Vagina (tissue), 2 donors: ENCODE measurements around the gene IREB2. TPM values are rescaled to one million over a fixed set of nuclear protein-coding genes. Genes with fewer than 3 reads are reported as not detected.

Experiments used
- DNase-seq, 2 donors: peaks; one replicate each; pipeline ENCODE4 v3.0.0-alpha.2; 2017; ENCODE audit errors: extremely low spot score in 2 of 2
- H3K27ac ChIP-seq: fragments of 200-600 bp; sonication (generic); one replicate; pipeline ENCODE4 v1.5.1; 2019
- H3K27me3 ChIP-seq: fragments of 200-600 bp; sonication (generic); one replicate; pipeline ENCODE4 v1.5.1; 2019
- H3K36me3 ChIP-seq, 2 donors: fragments of 200-600 bp; sonication (generic); one replicate each; pipeline ENCODE4 v1.5.1; 2017 to 2019
- H3K4me1 ChIP-seq: fragments of 200-600 bp; sonication (generic); one replicate; pipeline ENCODE4 v1.5.1; 2019
- H3K4me3 ChIP-seq, 2 donors: fragments of 200-600 bp; sonication (generic); 1 replicate in 1 of 2; 2 replicates in 1 of 2; pipeline ENCODE4 v1.5.1; 2016 to 2019
- H3K9me3 ChIP-seq: fragments of 200-600 bp; sonication (generic); one replicate; pipeline ENCODE4 v1.5.1; 2019
- CTCF ChIP-seq, 3 experiments: fragments of 450-650 bp in 2 of 3; fragments of 200-600 bp in 1 of 3; sonication (generic) in 1 of 3; IDR thresholded peaks; one replicate each; pipeline ENCODE4 v1.5.1; 2017 to 2019; ENCODE audit warnings: antibody characterized with exemption in 3 of 3, mild to moderate bottlenecking in 2 of 3, moderate library complexity in 2 of 3
- POLR2A ChIP-seq, 2 donors: fragments of 450-650 bp; IDR thresholded peaks; one replicate each; pipeline ENCODE4 v1.6.1; 2017; ENCODE audit warnings: antibody characterized with exemption in 2 of 2, mild to moderate bottlenecking in 2 of 2, moderate library complexity in 2 of 2
- POLR2AphosphoS5 ChIP-seq, 2 donors: sonication (generic); formaldehyde crosslinking; IDR thresholded peaks; one replicate each; pipeline ENCODE4 v1.9.0; 2017; ENCODE audit warnings: antibody characterized with exemption in 2 of 2, mild to moderate bottlenecking in 2 of 2, low read depth in 1 of 2; ENCODE audit not compliant: insufficient read depth in 1 of 2
- intact Hi-C: fragments of 100-400 bp; cut with DNase I; formaldehyde crosslinking; loops from one replicate; pipeline ENCODE4 v1.15.1; 2023
- total RNA-seq: library from RNA; depleted of rRNA; stranded (reverse); fragments of >200 nt; gene quantifications from one replicate; pipeline ENCODE4 v1.2.3, GENCODE V29; 2016

Gene IREB2
- total RNA-seq, 1 donor from 2014 or later, result 40.8 TPM

GRCh38 chr15:78452485-78452884 lies 14.5 kb downstream of the IREB2 start:
- Histone ChIP-seq H3K27ac (no peak overlapping the region), H3K27me3 (no peaks in the 10 kb centered on the region), H3K9me3 (no peaks in the 10 kb centered on the region), H3K36me3 (no peaks in the 10 kb centered on the region), H3K4me3 (no peak overlapping the region), H3K4me1 (peaks cover 96% of the 10 kb centered on the region)
- no peak for DNase-seq
- intact Hi-C loops, result no loop called here
- no peak for TF ChIP-seq CTCF (IDR thresholded peaks at IDR 0.05)
- TF ChIP-seq POLR2AphosphoS5 (IDR thresholded peaks at IDR 0.05; ENCODE audit: insufficient read depth in 1 of 2, low read depth in 1 of 2), result no peak
- no peak for TF ChIP-seq POLR2A (IDR thresholded peaks at IDR 0.05)

GRCh38 chr15:78453447-78453846 lies 15.4 kb downstream of the IREB2 start:
- Histone ChIP-seq H3K27ac (no peak overlapping the region), H3K36me3 (no peaks in the 10 kb centered on the region), H3K4me3 (no peak overlapping the region), H3K4me1 (peaks cover 95% of the 10 kb centered on the region), H3K27me3 (no peaks in the 10 kb centered on the region), H3K9me3 (no peaks in the 10 kb centered on the region)
- intact Hi-C loops, result no loop called here
- no peak for DNase-seq
- TF ChIP-seq POLR2AphosphoS5 (IDR thresholded peaks at IDR 0.05; ENCODE audit: insufficient read depth in 1 of 2, low read depth in 1 of 2) (no peak), POLR2A (IDR thresholded peaks at IDR 0.05) (no peak), CTCF (IDR thresholded peaks at IDR 0.05) (no peak)

GRCh38 chr15:78454992-78455391 lies 17.0 kb downstream of the IREB2 start:
- peaks cover 89% of the 10 kb centered on the region for H3K4me1 ChIP-seq
- no peak for DNase-seq
- TF ChIP-seq CTCF (IDR thresholded peaks at IDR 0.05) (no peak), POLR2A (IDR thresholded peaks at IDR 0.05) (no peak), POLR2AphosphoS5 (IDR thresholded peaks at IDR 0.05; ENCODE audit: insufficient read depth in 1 of 2, low read depth in 1 of 2) (no peak)
- H3K36me3 ChIP-seq, result no peaks in the 10 kb centered on the region
- no peak overlapping the region for H3K4me3 ChIP-seq
- H3K9me3 ChIP-seq, result no peaks in the 10 kb centered on the region
- intact Hi-C loops, result no loop called here
- no peaks in the 10 kb centered on the region for H3K27me3 ChIP-seq
- H3K27ac ChIP-seq, result peak overlapping the region; percentile 53

GRCh38 chr15:78455749-78456148 lies 17.7 kb downstream of the IREB2 start:
- peaks cover 85% of the 10 kb centered on the region for H3K4me1 ChIP-seq

More at GRCh38 chr15:78455749-78456148, 17.7 kb downstream of the IREB2 start:
- no peak for TF ChIP-seq CTCF (IDR thresholded peaks at IDR 0.05)
- TF ChIP-seq POLR2A (IDR thresholded peaks at IDR 0.05), result no peak
- TF ChIP-seq POLR2AphosphoS5 (IDR thresholded peaks at IDR 0.05; ENCODE audit: insufficient read depth in 1 of 2, low read depth in 1 of 2), result no peak
- no peaks in the 10 kb centered on the region for H3K36me3 ChIP-seq
- H3K4me3 ChIP-seq, result no peak overlapping the region
- no peaks in the 10 kb centered on the region for H3K27me3 ChIP-seq
- peak overlapping the region; percentile 53 for H3K27ac ChIP-seq
- intact Hi-C loops, result no loop called here
- DNase-seq, result no peak
- no peaks in the 10 kb centered on the region for H3K9me3 ChIP-seq
